GM18508 (cell line): ENCODE data around the gene KLF7.
"Not testable (repeated sequence)": the region's sequence is repeated elsewhere in the genome, so short reads cannot be mapped to it uniquely, and the experiment has no call there.

ENCODE experiments used
- ATAC-seq: cut with Tn5 transposase; IDR thresholded peaks from one replicate; pipeline ENCODE4 v1.9.1; 2021; ENCODE audit warnings: moderate number of reproducible peaks; ENCODE audit not compliant: insufficient read depth, unreplicated experiment

KLF7 gene

DNA sequence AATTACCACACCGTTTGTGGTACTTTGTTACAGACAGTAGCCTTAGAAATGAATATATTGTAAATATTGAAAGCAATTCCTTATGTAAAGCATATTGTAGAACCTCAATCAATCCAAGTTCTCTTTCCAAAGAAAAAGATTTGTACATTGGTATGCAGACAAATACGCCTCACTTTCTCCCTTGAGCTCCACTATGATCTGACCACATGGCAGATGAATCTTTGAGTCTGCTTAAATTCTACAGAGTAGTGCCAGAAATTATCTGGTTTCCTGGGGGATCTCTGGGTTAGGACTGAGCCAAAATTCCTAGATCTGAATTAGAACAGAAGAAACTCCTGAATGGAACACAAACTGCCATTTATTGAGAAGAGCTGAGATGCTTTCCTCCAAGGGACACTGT is 127.4 kb downstream of the KLF7 start:
- no peak for ATAC-seq

DNA sequence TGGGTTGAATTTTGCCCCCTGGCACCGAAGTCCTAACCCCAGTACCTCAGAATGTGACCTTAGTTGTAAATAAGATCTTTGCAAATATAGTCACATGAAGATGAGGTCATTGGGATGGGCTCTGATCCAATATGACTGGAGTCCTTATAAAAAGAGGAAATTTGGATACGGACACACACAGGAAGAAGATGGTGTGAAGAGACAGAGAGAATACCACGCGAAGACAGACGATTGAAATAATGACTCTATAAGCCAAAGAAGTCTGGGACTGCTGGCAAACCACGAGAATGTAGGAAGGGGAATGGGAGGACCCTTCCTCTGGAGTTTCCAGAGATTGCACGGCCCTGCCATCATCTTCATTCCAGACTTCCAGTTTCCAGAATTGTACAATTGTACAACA is 127.9 kb downstream of the KLF7 start:
- ATAC-seq, result no peak

DNA sequence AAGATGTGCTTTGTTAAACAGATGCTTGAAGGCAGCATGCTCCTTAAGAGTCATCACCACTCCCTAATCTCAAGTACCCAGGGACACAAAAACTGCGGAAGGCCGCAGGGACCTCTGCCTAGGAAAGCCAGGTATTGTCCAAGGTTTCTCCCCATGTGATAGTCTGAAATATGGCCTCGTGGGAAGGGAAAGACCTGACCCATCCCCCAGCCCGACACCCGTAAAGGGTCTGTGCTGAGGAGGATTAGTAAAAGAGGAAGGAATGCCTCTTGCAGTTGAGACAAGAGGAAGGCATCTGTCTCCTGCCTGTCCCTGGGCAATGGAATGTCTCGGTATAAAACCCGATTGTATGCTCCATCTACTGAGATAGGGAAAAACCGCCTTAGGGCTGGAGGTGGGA is 128.7 kb downstream of the KLF7 start:
- ATAC-seq, result not testable (repeated sequence)

DNA sequence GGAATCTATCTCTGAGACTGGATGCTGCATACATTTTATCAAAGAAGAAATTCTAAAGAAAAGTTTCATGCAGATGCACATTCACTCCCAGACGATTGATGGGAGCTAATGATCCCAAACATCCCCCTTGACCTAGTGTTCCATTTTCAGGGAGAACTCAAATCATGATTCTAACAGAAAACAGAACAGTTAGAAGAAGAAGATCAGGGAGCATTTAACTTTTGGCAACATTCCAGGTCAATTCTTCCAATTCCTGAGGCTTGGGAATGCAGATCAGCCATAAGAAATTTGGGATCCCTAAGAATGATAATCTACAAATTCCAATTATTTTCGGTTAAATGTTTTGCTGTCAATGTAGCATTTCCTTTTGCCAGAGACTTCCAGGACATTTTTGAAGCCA is 129.9 kb downstream of the KLF7 start:
- ATAC-seq, result no peak

DNA sequence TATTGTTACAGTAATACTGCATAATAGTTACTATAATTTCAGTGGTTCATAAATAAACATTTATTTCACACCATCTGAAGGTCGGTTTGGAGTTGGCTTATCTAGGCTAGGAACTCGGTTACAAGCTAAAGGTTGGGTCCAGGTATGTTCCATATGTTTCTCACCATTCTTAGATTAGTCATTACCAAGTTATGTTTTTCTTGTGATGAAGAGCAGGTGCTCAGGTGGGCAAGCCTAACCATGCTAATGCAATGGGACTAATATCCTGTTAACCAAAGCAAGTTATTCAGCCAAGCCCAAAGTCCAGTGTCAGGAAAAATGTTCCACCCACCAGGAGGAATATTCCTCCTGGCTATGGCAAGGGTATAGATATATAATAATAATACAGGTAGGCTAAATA is 133.3 kb downstream of the KLF7 start:
- ATAC-seq, result no peak
